Measurements from ENCODE around the gene ALOX15.
A peak's percentile ranks its signal among the peaks of the same experiment; 100 is the strongest.
"Not testable (repeated sequence)": the region's sequence is repeated elsewhere in the genome, so short reads cannot be mapped to it uniquely, and the experiment has no call there.

ALOX15 gene

DNA sequence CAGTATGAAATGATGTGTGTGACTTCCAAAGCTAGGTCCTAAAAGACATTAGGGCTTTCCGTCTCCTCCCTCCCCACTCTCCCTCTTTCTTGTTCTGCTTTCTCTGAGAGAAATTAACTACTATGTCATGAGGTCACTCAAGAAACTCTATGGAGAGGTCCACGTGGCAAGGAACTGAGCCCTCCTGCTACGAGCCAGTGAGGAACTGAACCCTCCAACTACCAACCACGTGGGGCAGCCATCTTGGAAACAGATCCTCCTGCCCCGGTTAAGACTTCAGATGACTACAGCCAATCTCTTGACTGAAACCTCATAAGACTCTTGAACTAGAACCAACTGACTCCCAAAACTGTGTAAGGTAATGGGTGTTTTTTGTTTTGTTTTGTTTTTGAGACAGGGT is 4.2 kb upstream of the ALOX15 start:
- no peak for DNase-seq

DNA sequence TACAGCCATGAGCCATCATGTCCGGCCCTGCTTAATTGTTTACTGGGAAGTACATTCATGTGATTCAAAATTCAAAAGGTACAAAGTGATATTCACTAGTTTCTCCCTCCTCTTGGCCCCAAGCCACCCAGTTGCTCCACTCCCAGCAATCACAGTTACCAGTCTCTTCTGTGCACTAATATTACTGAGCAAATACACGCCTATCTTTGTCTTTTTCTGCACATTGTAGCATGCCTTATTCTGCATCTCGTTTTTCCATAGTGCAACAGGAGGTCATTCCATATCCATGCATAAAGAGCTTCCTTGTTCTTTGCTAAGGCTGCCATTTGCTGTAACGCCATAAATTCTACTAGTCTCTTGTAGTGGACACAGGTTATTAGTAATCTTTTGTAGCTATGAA is 2.2 kb upstream of the ALOX15 start:
- no peak for DNase-seq

- DNase-seq, result no peak
Measured at GRCh38 chr17:4642286-4642685, 808 bp upstream of the ALOX15 start.

- not testable (repeated sequence) for DNase-seq
Measured at GRCh38 chr17:4640569-4641188, 799 bp downstream of the ALOX15 start.

- DNase-seq, result peak in 1 of 3 experiments; percentile 31
Measured at GRCh38 chr17:4639301-4640059, 2.0 kb downstream of the ALOX15 start.

DNA sequence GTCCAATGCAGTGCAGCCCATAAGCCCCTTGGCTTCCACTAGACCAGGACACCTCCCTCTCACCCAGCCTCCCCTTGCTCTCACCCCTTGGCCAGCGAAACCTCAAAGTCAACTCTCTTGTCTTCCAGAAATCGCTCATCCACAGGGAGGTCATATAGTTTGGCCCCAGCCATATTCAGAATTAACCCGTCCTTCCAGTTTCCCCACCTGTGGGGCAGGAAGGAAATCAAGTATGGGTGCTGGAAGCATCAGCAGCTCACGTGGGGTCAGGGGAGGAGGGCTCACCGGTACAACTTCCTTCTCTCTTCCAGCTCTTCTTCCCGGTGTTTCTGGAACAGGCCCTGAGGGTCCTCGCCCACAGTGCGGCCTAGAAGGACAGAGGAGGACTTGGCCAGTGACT is 2.7 kb downstream of the ALOX15 start:
- not testable (repeated sequence) for DNase-seq

- DNase-seq, result no peak
Measured at GRCh38 chr17:4636474-4637100, 4.9 kb downstream of the ALOX15 start.

- DNase-seq, result peak in 1 of 3 experiments; percentile 9
Measured at GRCh38 chr17:4635823-4636375, 5.6 kb downstream of the ALOX15 start.

DNA sequence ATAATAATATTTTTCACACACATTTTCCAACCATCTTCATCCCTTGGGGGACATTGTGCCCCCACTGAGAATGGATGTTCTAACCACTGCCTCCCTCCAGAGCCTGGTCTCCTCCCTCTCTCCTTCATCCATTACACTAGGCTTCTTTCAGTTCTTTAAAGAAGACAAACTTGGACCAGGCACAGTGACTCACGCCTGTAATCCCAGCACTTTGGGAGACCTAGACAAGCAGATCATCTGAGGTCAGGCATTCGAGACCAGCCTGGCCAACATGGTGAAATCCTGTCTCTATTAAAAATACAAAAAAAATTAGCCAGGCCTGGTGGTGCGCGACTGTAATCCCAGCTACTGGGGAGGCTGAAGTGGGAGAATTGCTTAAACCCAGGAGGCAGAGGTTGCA is 6.5 kb downstream of the ALOX15 start:
- DNase-seq, result no peak

GRCh38 chr17:4633643-4634042 is 7.8 kb downstream of the ALOX15 start:
- DNase-seq, result no peak

GRCh38 chr17:4632581-4632920 is 8.9 kb downstream of the ALOX15 start:
- no peak for DNase-seq

DNA sequence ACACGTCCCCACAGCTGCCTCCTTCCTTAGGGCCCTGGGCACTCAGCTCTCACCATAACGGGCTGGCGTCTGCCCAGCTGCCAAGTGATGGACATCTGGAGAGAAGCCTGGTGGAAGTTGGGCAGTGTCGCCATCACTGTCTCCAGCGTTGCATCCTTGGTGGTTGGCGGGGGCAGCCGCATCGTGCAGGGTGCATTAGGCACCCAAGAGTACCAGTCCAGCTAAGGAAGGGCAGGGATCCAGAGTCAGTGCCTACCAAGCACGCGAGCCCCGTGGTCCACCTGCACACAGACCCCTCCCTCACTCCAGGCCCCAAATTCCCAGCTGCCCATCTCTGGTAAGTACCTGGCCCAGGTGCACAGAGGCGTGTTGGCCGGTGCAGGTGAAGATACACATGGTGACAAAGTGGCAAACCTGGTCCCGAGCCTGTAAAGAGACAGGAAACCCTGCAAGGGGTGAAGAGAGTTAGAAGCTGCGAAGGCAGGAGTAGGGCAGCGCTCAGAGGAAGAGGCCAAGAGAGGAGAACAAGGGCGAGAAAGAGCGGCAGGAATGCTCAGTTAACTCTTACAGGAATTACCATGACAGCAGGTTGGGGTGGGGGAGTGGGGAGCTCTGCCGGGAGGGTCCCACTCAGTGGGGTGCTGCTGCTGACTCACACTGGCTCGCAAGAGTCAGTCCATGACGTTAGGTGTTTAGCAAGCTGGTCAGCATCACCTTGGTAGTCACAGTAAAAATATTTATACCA is 9.5 kb downstream of the ALOX15 start:
- DNase-seq, result no peak

GRCh38 chr17:4631431-4631830 is 10.0 kb downstream of the ALOX15 start:
- no peak for DNase-seq

- no peak for DNase-seq
Measured at GRCh38 chr17:4626734-4627256, 14.7 kb downstream of the ALOX15 start.

DNA sequence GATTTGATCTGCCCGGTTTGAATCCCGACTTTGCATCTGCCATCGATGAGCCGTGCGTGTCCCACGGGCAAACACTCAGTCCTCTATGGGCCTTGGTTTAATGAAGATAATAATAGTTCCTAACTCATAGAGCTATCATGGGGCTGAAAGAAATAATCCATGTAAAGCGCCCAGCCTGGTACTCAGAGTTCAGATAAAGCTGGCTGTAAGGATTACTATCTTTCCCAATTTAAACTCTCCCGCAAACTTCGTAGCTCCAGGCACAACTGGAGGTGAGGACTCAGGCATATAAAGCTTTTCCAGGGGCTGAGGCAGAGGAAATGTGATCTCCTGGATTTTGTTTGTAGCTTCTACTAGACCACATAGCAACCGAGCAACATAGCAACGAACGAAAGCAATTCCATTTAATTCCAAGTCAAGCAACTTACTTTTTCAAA is 16.3 kb downstream of the ALOX15 start:
- DNase-seq, result peak in 1 of 3 experiments; percentile 15

- not testable (repeated sequence) for DNase-seq
Measured at GRCh38 chr17:4624451-4624911, 17.0 kb downstream of the ALOX15 start.

- DNase-seq, result no peak
Measured at GRCh38 chr17:4623249-4623648, 18.2 kb downstream of the ALOX15 start.

GRCh38 chr17:4622375-4622774 is 19.1 kb downstream of the ALOX15 start:
- no peak for DNase-seq

DNA sequence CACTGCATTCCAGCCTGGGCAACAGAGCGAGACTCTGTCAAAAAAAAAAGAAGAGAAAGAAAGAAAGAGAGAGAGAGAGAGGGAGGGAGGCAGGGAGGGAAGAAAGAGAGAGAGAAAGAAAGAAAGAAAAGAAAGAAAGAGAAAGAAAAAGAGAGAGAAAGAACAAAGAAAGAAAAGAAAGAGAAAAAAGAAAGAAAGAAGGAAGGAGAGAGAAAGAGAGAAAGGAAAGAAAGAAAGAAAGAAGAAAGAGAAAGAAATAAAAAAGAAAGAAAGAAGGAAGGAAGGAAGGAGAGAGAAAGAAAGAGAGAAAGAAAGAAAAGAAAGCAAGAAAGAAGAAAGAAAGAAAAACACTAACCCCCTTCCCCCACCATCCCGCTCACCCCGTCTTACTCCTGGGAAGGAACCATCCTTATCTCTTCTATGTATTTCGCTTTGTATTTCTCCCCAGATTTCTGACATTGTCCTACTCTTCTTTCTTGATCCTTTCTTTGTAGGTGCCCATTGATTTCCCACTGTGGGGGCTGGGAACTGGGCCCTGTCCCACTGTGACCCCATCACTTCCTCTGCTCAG is 20.9 kb downstream of the ALOX15 start:
- no peak for DNase-seq

- no peak for DNase-seq
Measured at GRCh38 chr17:4617590-4618351, 23.7 kb downstream of the ALOX15 start.

- DNase-seq, result no peak
Measured at GRCh38 chr17:4617090-4617489, 24.4 kb downstream of the ALOX15 start.

DNA sequence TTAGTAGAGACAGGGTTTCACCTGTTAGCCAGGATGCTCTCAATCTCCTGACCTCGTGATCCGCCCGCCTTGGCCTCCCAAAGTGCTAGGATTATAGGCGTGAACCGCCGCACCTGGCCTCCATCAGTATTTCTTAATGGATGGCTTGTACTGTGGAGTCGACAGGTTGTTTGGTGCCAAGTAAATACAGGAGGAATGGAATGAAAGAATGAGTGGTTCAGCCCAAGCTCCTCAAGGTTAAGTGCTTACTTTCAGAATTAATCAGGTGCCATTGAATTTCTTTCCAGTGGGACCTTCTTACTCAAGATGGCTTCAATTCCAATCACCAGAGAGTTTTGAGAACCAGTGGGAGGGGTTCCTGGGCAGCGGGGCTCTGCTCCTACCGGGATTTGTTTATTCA is 25.0 kb downstream of the ALOX15 start:
- peak in 2 of 3 experiments; percentile 2 to 41 for DNase-seq
